SU-DHL-6 (cell line): Measurements from ENCODE around the gene ZNF195.

Experiments used
- CTCF ChIP-seq: fragments of 200-600 bp; sonication (generic); IDR thresholded peaks from one replicate; pipeline ENCODE4 v1.5.1; 2017; ENCODE audit warnings: antibody characterized with exemption, mild to moderate bottlenecking, low read length, moderate library complexity; ENCODE audit not compliant: insufficient read depth, poor library complexity, severe bottlenecking
- EZH2phosphoT487 ChIP-seq: fragments of 200-600 bp; sonication (generic), shearing (Covaris generic); conservative IDR thresholded peaks from 2 replicates; pipeline ENCODE4 v1.6.1; 2018; ENCODE audit warnings: mild to moderate bottlenecking, antibody characterized with exemption, low read length, moderate library complexity, mixed read lengths

DNA sequence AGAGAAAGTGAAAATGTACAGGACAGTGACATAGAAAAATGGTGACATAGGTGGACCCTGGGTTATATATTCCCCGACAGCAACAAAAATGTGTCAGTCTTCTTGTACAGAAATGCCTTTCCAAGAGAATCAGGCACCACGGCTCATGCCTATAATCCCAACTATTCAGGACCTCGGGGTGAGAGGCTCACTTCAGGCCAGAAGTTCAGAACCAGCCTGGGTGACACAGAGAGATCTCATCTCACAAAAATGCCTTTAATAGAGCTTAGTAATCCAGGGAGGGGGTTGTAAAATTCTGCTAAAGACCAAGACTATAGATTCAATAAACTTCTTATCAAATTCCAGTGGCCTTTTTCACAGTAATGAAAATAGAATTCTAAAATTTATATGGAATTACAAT, 10.7 kb downstream of the ZNF195 start:
- TF ChIP-seq CTCF (no peak), EZH2phosphoT487 (no peak)
